ENCODE measurements around the gene CYTH2. TPM values are rescaled to one million over a fixed set of nuclear protein-coding genes. Genes with fewer than 3 reads are reported as not detected.

Gene CYTH2
- total RNA-seq, 1 experiment from 2014 or later = 103 TPM

DNA sequence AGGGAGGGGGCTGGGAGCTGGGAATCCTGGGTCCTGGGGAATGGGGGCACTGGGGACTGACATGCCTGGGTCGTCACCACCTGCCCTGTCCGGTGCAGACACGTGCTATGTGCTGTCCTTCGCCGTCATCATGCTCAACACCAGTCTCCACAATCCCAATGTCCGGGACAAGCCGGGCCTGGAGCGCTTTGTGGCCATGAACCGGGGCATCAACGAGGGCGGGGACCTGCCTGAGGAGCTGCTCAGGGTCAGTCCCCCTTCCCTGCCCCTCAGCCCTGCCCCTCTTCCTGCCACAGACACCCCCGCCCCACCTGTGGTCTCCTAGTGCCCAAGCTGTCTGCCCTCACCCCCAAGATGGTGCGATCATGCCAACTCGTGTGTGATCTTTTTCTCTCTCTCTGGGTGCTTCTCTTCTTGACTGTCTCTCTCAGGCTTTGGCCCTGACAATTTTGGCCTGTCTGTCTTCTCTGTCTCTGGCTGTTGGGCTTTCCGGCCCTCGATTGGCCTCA, 5.0 kb downstream of the CYTH2 start:
- H2BK12ac ChIP-seq (ENCODE audit: insufficient read length, low read depth, low read length) = no peak overlapping the region
- no peaks in the 10 kb centered on the region; the same call in 1 of the 2 replicates for H3K79me2 ChIP-seq (ENCODE audit: insufficient read depth, low read length)
- H2BK15ac ChIP-seq (ENCODE audit: low read depth, low read length) = no peak overlapping the region
- no peak overlapping the region for H3K27ac ChIP-seq (ENCODE audit: insufficient read length, low read depth, low read length)
- H4K5ac ChIP-seq (ENCODE audit: insufficient read length, low read depth, low read length) = no peak overlapping the region
- no peak overlapping the region for H3K56ac ChIP-seq (ENCODE audit: insufficient read length, low read depth, low read length)
- H2AFZ ChIP-seq (ENCODE audit: low read length) = no peak overlapping the region
- TF ChIP-seq, protein P1, sequence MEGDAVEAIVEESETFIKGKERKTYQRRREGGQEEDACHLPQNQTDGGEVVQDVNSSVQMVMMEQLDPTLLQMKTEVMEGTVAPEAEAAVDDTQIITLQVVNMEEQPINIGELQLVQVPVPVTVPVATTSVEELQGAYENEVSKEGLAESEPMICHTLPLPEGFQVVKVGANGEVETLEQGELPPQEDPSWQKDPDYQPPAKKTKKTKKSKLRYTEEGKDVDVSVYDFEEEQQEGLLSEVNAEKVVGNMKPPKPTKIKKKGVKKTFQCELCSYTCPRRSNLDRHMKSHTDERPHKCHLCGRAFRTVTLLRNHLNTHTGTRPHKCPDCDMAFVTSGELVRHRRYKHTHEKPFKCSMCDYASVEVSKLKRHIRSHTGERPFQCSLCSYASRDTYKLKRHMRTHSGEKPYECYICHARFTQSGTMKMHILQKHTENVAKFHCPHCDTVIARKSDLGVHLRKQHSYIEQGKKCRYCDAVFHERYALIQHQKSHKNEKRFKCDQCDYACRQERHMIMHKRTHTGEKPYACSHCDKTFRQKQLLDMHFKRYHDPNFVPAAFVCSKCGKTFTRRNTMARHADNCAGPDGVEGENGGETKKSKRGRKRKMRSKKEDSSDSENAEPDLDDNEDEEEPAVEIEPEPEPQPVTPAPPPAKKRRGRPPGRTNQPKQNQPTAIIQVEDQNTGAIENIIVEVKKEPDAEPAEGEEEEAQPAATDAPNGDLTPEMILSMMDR (conservative IDR thresholded peaks at IDR 0.05) = no peak
- no peak overlapping the region for H4K8ac ChIP-seq (replicated peaks; ENCODE audit: insufficient read length, low read depth, low read length)
- no peaks in the 10 kb centered on the region for H3K23me2 ChIP-seq (ENCODE audit: insufficient read length, low read depth, low read length, poor library complexity, severe bottlenecking)
- H3K9ac ChIP-seq (ENCODE audit: extremely low read depth, insufficient read length, low read length) = no peak overlapping the region
- no peak overlapping the region for H3K23ac ChIP-seq (ENCODE audit: insufficient read length, low read depth, low read length)
- no peaks in the 10 kb centered on the region for H3K4me1 ChIP-seq (ENCODE audit: insufficient read depth, low read length)
- no peak overlapping the region for H2BK20ac ChIP-seq (ENCODE audit: low read depth, low read length, poor library complexity, severe bottlenecking)
- no peak overlapping the region for H2BK120ac ChIP-seq (ENCODE audit: low read depth, low read length, poor library complexity, severe bottlenecking)
- Mint-ChIP-seq H3K9me3 (no peaks in the 10 kb centered on the region; a peak in 1 of 5 replicates), H3K4me3 (no peak overlapping the region), H3K4me1 (peaks cover 0 to 9% of the 10 kb centered on the region in 2 experiments), H3K27me3 (ENCODE audit: low read depth) (no peaks in the 10 kb centered on the region), H3K36me3 (ENCODE audit: insufficient read depth in 1 of 3, low read depth in 3 of 3) (peaks cover 52 to 78% (median 68%) of the 10 kb centered on the region in 3 experiments), H3K27ac (no peak overlapping the region; a peak in 2 of 7 replicates)
- H3K27me3 ChIP-seq (ENCODE audit: insufficient read depth, low read length) = no peaks in the 10 kb centered on the region
- H2AK5ac ChIP-seq (ENCODE audit: insufficient read length, low read length) = no peak overlapping the region
- H3K9me3 ChIP-seq (ENCODE audit: control insufficient read depth, low read depth, low read length) = no peaks in the 10 kb centered on the region
- no CpG with 5 or more reads among the region's 16 CpGs for WGBS (ENCODE audit: extremely low coverage, insufficient read length, low lambda C conversion rate)
- H3K79me1 ChIP-seq (ENCODE audit: insufficient read depth, low read depth, low read length, poor library complexity, severe bottlenecking) = peaks cover 2% of the 10 kb centered on the region
- no peak overlapping the region for H3K18ac ChIP-seq (ENCODE audit: insufficient read length, low read depth, low read length)
- H2BK5ac ChIP-seq (ENCODE audit: insufficient read length, low read length) = no peak overlapping the region
- H3K14ac ChIP-seq (ENCODE audit: insufficient read depth, low read length) = no peak overlapping the region; the same call in 1 of the 2 replicates
- H3K4me2 ChIP-seq (ENCODE audit: insufficient read depth, insufficient read length, low read length) = no peak overlapping the region
- H4K20me1 ChIP-seq (ENCODE audit: control insufficient read depth, insufficient read depth, insufficient read length) = no peaks in the 10 kb centered on the region
- no peak overlapping the region for H3K4ac ChIP-seq (ENCODE audit: low read depth, low read length)
- DNase-seq = no peak
- no peak overlapping the region for H3T11ph ChIP-seq (ENCODE audit: low read length)
- no peak overlapping the region for H4K91ac ChIP-seq (ENCODE audit: insufficient read length, low read depth, low read length)
